HG03439 (cell line): ENCODE results near the gene OR52E2.

Source experiments
- ATAC-seq: cut with Tn5 transposase; IDR thresholded peaks from one replicate; pipeline ENCODE4 v1.9.1; 2021; ENCODE audit warnings: mild to moderate bottlenecking, moderate library complexity; ENCODE audit not compliant: unreplicated experiment

OR52E2 gene

DNA sequence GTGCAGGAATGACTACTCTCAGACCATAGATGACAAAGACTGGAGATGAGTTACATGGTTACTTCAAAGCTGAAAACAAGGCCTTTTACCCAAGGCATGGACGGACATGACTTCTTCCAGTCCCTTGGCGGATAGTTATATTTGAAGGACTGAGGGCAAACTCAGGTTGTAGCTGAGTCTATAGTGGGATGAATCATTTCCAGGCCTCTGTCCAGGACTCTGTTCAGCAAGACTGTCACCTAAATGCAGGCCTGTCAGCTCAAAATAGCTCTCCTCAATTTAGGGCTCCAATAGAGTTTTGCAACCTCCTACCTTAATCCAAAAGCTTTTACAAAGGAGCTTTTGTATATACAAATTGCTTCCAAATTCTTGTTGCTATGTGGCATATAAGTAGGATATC lies 37.4 kb downstream of the OR52E2 start:
- ATAC-seq: no peak

DNA sequence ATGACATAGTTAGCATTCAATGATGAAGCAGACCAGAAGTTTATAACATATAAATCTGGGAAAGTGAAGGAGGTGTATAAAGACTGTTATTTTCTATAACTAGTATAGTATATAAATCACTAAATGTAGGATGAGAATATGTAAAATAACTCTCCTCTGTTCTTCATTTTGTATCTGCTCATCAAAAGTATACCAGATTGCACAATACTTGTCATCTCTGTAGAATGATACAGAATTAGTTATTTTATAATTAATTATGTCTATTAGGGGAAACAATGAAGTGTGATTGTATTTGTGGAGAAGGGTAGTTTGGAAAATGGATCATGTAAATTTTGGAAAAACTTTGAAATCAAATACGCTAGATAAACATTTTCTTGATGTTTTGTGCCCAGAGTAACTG lies 46.4 kb downstream of the OR52E2 start:
- no peak for ATAC-seq

DNA sequence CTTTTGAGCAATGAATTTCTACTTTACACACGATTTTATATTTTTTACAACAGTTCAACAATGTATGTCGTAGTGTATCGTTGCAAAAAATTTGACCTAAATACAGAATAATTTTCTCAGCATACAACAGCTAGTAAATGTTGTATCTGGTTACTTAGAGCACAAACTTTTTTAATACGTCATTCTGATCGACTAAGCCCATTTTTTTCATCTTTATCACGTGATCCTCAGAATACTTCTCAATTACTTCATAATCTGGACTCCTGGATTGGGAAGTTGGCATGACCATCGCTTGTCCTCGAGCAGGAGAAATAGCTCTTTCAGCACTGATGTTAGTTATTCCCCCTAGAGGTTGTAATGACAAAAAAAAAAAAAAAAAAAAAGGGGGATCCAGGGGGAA lies 48.2 kb downstream of the OR52E2 start:
- ATAC-seq: no peak
